WTC11 (cell line): ENCODE measurements around the gene TMEM130. TPM values are rescaled to one million over a fixed set of nuclear protein-coding genes. Genes with fewer than 3 reads are reported as not detected.

ENCODE experiments used
- ATAC-seq: fragments of 200-7000 bp; cut with Tn5 transposase; 2 replicates; pipeline ENCODE4 v1.10.0; 2021; ENCODE audit warnings: mild to moderate bottlenecking, moderate library complexity
- CTCF ChIA-PET: fragments of 300-600 bp; sonication (Branson Sonifier 250); formaldehyde crosslinking; loops from one replicate; lab custom pipeline; 2021; ENCODE audit warnings: antibody characterized with exemption; lab: Charles Lee
- POLR2A ChIA-PET: fragments of 350-600 bp; sonication (Branson Sonifier 250); formaldehyde crosslinking; loops from one replicate; lab custom pipeline; 2021; ENCODE audit warnings: antibody characterized with exemption; lab: Charles Lee
- DNase-seq: peaks from one replicate; pipeline ENCODE4 v3.0.0; 2021; ENCODE audit warnings: low spot score
- H3K27ac Mint-ChIP-seq: 2 replicates; pipeline ENCODE4 v1.8.0; 2021; ENCODE audit warnings: mixed read lengths
- H3K27me3 Mint-ChIP-seq: 2 replicates; pipeline ENCODE4 v1.8.0; 2021; ENCODE audit warnings: low read depth, mild to moderate bottlenecking, moderate library complexity, mixed read lengths
- H3K36me3 Mint-ChIP-seq: 2 replicates; pipeline ENCODE4 v1.8.0; 2021; ENCODE audit warnings: mixed read lengths
- H3K4me1 Mint-ChIP-seq: 2 replicates; pipeline ENCODE4 v1.8.0; 2022; ENCODE audit warnings: mixed read lengths
- H3K4me3 Mint-ChIP-seq: 2 replicates; pipeline ENCODE4 v1.8.0; 2021; ENCODE audit warnings: mild to moderate bottlenecking, moderate library complexity, mixed read lengths
- H3K9me3 Mint-ChIP-seq: 2 replicates; pipeline ENCODE4 v1.8.0; 2021; ENCODE audit warnings: mixed read lengths
- ATF1 ChIP-seq: sonication (generic); formaldehyde crosslinking; IDR thresholded peaks from 2 replicates; pipeline ENCODE4 v1.8.1; 2023; ENCODE audit warnings: mild to moderate bottlenecking, moderate library complexity, missing genetic modification reagents
- EMX1 ChIP-seq: fragments of 250-450 bp; sonication (Bioruptor Pico); IDR thresholded peaks from 2 replicates; pipeline ENCODE4 v1.8.0; 2021; ENCODE audit warnings: mild to moderate bottlenecking
- GABPB1 ChIP-seq: sonication (generic); formaldehyde crosslinking; IDR thresholded peaks from 2 replicates; pipeline ENCODE4 v1.8.1; 2023; ENCODE audit warnings: mild to moderate bottlenecking, missing genetic modification reagents
- MXD4 ChIP-seq: fragments of 250-450 bp; sonication (Bioruptor Pico); IDR thresholded peaks from 2 replicates; pipeline ENCODE4 v1.8.0; 2021; ENCODE audit warnings: mild to moderate bottlenecking, moderate library complexity, borderline replicate concordance
- NFE2L1 ChIP-seq: sonication (generic); formaldehyde crosslinking; IDR thresholded peaks from 2 replicates; pipeline ENCODE4 v1.8.1; 2023; ENCODE audit warnings: missing genetic modification reagents
- NR2C2 ChIP-seq: sonication (generic); formaldehyde crosslinking; IDR thresholded peaks from 2 replicates; pipeline ENCODE4 v1.8.0; 2022; ENCODE audit warnings: mild to moderate bottlenecking, missing genetic modification reagents
- OVOL2 ChIP-seq: fragments of 250-450 bp; sonication (Bioruptor Pico); IDR thresholded peaks from 2 replicates; pipeline ENCODE4 v1.9.0; 2021; ENCODE audit warnings: mild to moderate bottlenecking, borderline replicate concordance
- TEAD1 ChIP-seq: sonication (generic); formaldehyde crosslinking; IDR thresholded peaks from 2 replicates; pipeline ENCODE4 v1.8.0; 2022; ENCODE audit warnings: mild to moderate bottlenecking, missing genetic modification reagents
- TP53 ChIP-seq: sonication (generic); formaldehyde crosslinking; IDR thresholded peaks from 2 replicates; pipeline ENCODE4 v1.8.1; 2023; ENCODE audit warnings: mild to moderate bottlenecking, missing genetic modification reagents
- ZNF121 ChIP-seq: sonication (generic); formaldehyde crosslinking; IDR thresholded peaks from 2 replicates; pipeline ENCODE4 v1.8.0; 2023; ENCODE audit warnings: missing genetic modification reagents
- ZNF423 ChIP-seq: fragments of 250-450 bp; sonication (Bioruptor Pico); IDR thresholded peaks from 2 replicates; pipeline ENCODE4 v2.1.2; 2022; ENCODE audit warnings: mild to moderate bottlenecking, moderate library complexity
- total RNA-seq: library from RNA; stranded (reverse); gene quantifications from 3 replicates; pipeline ENCODE4 v1.2.3, GENCODE V29; 2021
- TF ChIP-seq, protein P1 (sequence below): sonication (generic); formaldehyde crosslinking; conservative IDR thresholded peaks from 2 replicates; pipeline ENCODE4 v1.8.1; 2022; ENCODE audit warnings: mild to moderate bottlenecking, missing genetic modification reagents
- TF ChIP-seq, protein P2 (sequence below): sonication (generic); formaldehyde crosslinking; IDR thresholded peaks from 2 replicates; pipeline ENCODE4 v1.8.0; 2022; ENCODE audit warnings: mild to moderate bottlenecking, missing genetic modification reagents
- TF ChIP-seq, protein P3 (sequence below): fragments of 250-450 bp; sonication (Bioruptor Pico); conservative IDR thresholded peaks from 2 replicates; pipeline ENCODE4 v1.9.0; 2021; ENCODE audit warnings: mild to moderate bottlenecking
- TF ChIP-seq, protein P4 (sequence below): sonication (generic); formaldehyde crosslinking; IDR thresholded peaks from 2 replicates; pipeline ENCODE4 v1.8.1; 2023; ENCODE audit warnings: mild to moderate bottlenecking, missing genetic modification reagents, moderate library complexity
- TF ChIP-seq, protein P5 (sequence below): fragments of 250-450 bp; sonication (Bioruptor Pico); IDR thresholded peaks from 2 replicates; pipeline ENCODE4 v2.1.2; 2022; ENCODE audit warnings: mild to moderate bottlenecking, moderate library complexity

Gene TMEM130
- total RNA-seq, 1 experiment from 2014 or later, result 3.2 TPM

DNA sequence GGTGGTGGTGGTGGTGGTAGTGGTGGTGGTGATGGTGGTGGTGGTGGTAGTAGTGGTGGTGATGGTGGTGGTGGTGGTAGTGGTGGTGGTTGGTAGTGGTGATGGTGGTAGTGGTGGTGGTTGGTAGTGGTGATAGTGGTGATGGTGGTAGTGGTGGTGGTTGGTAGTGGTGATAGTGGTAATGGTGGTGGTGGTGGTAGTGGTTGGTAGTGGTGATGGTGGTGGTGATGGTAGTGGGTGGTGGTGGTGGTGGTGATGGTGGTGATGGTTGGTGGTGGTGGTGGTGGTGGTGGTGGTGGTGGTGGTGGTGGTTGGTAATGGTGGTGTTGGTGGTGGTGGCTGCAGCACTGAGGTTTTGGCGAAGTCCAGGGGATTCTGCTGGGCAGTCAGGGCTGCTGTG is 58.5 kb downstream of the TMEM130 start:
- Mint-ChIP-seq H3K27ac (no peak overlapping the region), H3K4me3 (no peak overlapping the region), H3K9me3 (peaks cover 4% of the 10 kb centered on the region), H3K4me1 (no peaks in the 10 kb centered on the region), H3K27me3 (peaks cover 3% of the 10 kb centered on the region), H3K36me3 (no peaks in the 10 kb centered on the region)
- ChIA-PET POLR2A (no interaction called here), CTCF (no interaction called here)
- ATAC-seq (no peak), DNase-seq (no peak)
- TF ChIP-seq NR2C2 (CRISPR knock-in tag) (no peak), GABPB1 (no peak), ZNF423 (no peak), TEAD1 (CRISPR knock-in tag) (no peak)

DNA sequence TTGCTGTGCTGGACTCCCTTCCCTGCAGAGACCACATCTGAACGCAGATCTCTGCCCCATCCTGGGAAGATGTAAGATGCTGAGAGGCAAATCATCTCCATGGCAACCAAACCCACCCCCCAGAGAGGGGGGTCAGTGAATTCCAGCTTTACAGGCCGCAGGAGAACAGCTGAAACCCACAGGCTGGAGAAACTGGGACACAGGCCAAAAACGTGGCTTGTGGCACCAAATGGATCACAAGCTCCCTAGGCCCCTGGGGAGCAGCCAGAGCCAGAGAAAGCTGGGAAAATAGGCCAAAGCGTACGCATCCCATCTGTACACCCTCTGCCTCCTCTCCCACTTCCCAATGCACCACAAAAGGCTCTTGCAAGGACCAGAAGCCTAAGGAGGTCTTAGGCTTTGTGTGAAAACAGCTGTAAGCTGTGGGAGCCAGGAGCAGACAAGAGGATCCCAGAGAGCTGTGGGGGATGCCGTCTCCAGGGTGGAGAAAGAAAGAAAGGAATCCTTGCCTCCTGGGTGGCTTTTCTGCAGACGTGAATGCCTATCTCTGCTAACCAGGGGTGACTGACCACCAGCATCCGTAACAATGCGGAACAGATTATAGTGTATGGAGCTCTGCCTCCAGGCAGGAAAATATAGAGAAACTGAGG is 59.5 kb downstream of the TMEM130 start:
- POLR2A ChIA-PET, result interaction anchor here (0.6 kb wide), 1 partner anchor 9 kb away, joined by 3 read pairs; no protein-coding TSS in a partner anchor
- Mint-ChIP-seq H3K4me1 (no peaks in the 10 kb centered on the region), H3K9me3 (peaks cover 4% of the 10 kb centered on the region), H3K27me3 (peaks cover 3% of the 10 kb centered on the region), H3K27ac (no peak overlapping the region), H3K36me3 (no peaks in the 10 kb centered on the region)
- no peak for ATAC-seq
- TF ChIP-seq ATF1 (CRISPR knock-in tag), result no peak
- TF ChIP-seq, protein P1, sequence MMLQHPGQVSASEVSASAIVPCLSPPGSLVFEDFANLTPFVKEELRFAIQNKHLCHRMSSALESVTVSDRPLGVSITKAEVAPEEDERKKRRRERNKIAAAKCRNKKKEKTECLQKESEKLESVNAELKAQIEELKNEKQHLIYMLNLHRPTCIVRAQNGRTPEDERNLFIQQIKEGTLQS (CRISPR knock-in tag), result no peak
- no peak for TF ChIP-seq ZNF121 (CRISPR knock-in tag)
- no peak for TF ChIP-seq TP53
- TF ChIP-seq NR2C2 (CRISPR knock-in tag), result no peak
- TF ChIP-seq MXD4 (CRISPR knock-in tag), result no peak
- TF ChIP-seq, protein P2, sequence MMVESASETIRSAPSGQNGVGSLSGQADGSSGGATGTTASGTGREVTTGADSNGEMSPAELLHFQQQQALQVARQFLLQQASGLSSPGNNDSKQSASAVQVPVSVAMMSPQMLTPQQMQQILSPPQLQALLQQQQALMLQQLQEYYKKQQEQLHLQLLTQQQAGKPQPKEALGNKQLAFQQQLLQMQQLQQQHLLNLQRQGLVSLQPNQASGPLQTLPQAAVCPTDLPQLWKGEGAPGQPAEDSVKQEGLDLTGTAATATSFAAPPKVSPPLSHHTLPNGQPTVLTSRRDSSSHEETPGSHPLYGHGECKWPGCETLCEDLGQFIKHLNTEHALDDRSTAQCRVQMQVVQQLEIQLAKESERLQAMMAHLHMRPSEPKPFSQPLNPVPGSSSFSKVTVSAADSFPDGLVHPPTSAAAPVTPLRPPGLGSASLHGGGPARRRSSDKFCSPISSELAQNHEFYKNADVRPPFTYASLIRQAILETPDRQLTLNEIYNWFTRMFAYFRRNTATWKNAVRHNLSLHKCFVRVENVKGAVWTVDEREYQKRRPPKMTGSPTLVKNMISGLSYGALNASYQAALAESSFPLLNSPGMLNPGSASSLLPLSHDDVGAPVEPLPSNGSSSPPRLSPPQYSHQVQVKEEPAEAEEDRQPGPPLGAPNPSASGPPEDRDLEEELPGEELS (CRISPR knock-in tag), result no peak
- TF ChIP-seq, protein P3, sequence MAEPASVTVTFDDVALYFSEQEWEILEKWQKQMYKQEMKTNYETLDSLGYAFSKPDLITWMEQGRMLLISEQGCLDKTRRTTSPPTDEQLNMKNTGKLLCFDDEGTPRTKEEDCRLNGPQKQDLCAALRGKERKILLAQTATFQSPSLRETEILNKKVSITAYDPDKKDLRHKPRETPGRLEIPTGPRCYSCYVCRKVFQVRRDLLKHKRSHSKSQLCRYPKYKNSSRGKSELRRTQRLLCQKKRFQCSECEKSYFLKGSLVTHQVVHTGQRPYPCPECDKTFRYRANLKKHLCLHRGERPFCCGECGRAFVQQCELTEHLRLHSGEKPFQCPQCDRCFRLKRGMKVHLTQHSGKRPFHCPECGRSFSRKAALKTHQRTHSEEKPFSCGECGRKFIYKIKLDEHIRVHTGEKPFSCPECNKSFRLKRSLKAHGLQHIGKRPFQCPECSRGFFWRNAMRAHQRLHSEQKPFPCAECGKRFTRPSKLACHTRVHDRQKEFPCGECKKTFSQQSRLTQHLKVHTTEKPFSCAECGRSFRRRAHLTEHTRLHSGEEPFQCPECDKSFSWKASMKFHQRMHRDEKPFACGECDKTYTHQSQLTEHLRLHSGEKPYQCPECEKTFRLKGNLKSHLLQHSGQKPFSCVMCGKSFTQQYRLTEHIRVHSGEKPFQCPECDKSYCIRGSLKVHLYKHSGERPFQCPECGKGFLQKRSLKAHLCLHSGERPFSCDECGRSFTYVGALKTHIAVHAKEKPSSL (CRISPR knock-in tag), result no peak
- TF ChIP-seq NFE2L1 (CRISPR knock-in tag), result no peak
- TF ChIP-seq EMX1 (CRISPR knock-in tag), result no peak
- no peak for TF ChIP-seq OVOL2 (CRISPR knock-in tag)
- TF ChIP-seq, protein P4, sequence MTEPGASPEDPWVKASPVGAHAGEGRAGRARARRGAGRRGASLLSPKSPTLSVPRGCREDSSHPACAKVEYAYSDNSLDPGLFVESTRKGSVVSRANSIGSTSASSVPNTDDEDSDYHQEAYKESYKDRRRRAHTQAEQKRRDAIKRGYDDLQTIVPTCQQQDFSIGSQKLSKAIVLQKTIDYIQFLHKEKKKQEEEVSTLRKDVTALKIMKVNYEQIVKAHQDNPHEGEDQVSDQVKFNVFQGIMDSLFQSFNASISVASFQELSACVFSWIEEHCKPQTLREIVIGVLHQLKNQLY (CRISPR knock-in tag), result no peak
- TF ChIP-seq, protein P5, sequence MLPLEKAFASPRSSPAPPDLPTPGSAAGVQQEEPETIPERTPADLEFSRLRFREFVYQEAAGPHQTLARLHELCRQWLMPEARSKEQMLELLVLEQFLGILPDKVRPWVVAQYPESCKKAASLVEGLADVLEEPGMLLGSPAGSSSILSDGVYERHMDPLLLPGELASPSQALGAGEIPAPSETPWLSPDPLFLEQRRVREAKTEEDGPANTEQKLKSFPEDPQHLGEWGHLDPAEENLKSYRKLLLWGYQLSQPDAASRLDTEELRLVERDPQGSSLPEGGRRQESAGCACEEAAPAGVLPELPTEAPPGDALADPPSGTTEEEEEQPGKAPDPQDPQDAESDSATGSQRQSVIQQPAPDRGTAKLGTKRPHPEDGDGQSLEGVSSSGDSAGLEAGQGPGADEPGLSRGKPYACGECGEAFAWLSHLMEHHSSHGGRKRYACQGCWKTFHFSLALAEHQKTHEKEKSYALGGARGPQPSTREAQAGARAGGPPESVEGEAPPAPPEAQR (CRISPR knock-in tag), result no peak
- TF ChIP-seq, all 79 proteins: peak for 0
- CTCF ChIA-PET, result interaction anchor here (0.8 to 1.2 kb wide), 4 partner anchors 21 to 65 kb away, joined by 3 to 5 read pairs (median 4); no protein-coding TSS in a partner anchor
- DNase-seq, result no peak
- H3K4me3 Mint-ChIP-seq, result no peak overlapping the region
